ENCODE data around the gene TSPAN5. TPM values are rescaled to one million over a fixed set of nuclear protein-coding genes. Genes with fewer than 3 reads are reported as not detected.

Gene TSPAN5
- total RNA-seq, 2 experiments from 2014 or later, result 1.8 to 2.8 TPM

DNA sequence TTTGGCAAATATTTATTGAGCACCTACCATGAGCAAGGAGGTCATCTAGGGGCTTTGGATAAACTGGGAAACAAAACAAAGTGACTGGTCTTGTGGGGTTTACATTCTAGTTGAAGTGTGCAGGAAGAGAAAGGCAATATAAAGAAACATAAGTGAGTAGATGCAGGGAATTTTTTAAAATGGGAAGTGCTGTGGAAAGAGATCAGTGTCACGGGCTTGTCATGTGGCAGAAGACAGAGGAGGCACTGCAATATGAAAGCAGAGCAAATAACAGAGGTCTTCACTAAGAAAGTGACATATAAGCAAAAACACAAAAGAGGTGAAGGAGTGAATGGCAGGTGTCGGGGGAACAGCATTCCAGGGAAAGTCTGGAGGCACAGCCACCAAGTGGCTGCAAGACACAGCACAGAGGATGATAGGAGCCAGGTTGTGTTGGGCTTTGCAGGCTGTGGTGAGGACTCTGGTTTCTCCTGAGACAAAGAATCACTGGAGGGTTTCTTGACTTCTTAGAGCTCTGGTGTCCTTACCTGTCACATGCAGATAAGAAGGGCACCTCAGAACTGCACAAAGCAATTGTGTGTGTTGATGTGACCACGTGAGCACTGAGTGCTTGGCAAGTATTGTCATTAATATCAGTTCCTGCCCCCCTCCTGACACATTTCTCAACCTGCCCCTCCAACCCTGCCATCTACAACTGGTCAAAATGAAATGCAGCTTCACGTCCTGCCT, 143.5 kb downstream of the TSPAN5 start:
- H3K27ac ChIP-seq (ENCODE audit: low read depth in 1 of 2, low read length in 2 of 2), result no peak overlapping the region
- CTCF ChIA-PET, result no interaction called here
- no peak for ATAC-seq (ENCODE audit: poor library complexity)
- H3K4me3 ChIP-seq (ENCODE audit: low read length), result no peak overlapping the region
- no peak overlapping the region for H3K27ac Mint-ChIP-seq
- no peak overlapping the region for H3K4me3 Mint-ChIP-seq
- no peaks in the 10 kb centered on the region for H3K36me3 Mint-ChIP-seq (ENCODE audit: low read depth)
- intact Hi-C loops (cut with DNase I, micrococcal nuclease), result no loop called here
- peaks cover 21% of the 10 kb centered on the region for H3K4me1 ChIP-seq (ENCODE audit: insufficient read depth, low read length)
- no peaks in the 10 kb centered on the region for H3K36me3 ChIP-seq (ENCODE audit: insufficient read depth, low read length)
- TF ChIP-seq CTCF (IDR thresholded peaks at IDR 0.05), result no peak
- DNase-seq, result no peak
- H3K27me3 ChIP-seq (ENCODE audit: control insufficient read depth in 1 of 2, insufficient read depth in 2 of 2, low read length in 2 of 2), result no peaks in the 10 kb centered on the region
- POLR2A ChIA-PET, result interaction anchor here (0.7 kb wide), 1 partner anchor 143 kb away, joined by 3 read pairs; the partner anchor contains the start of gene TSPAN5
- H3K4me1 Mint-ChIP-seq (ENCODE audit: low read depth), result peaks cover 36% of the 10 kb centered on the region
- no peaks in the 10 kb centered on the region for H3K27me3 Mint-ChIP-seq
- no peaks in the 10 kb centered on the region for H3K9me3 Mint-ChIP-seq
- no peaks in the 10 kb centered on the region for H3K9me3 ChIP-seq (ENCODE audit: control insufficient read depth in 1 of 2, insufficient read depth in 1 of 2, low read length in 2 of 2)

GRCh38 chr4:98512918-98513317, 145.5 kb downstream of the TSPAN5 start:
- intact Hi-C loops (cut with DNase I, micrococcal nuclease), result no loop called here
- H3K9me3 ChIP-seq (ENCODE audit: control insufficient read depth in 1 of 2, insufficient read depth in 1 of 2, low read length in 2 of 2), result no peaks in the 10 kb centered on the region
- CTCF ChIA-PET, result no interaction called here
- Mint-ChIP-seq H3K27me3 (no peaks in the 10 kb centered on the region), H3K27ac (no peak overlapping the region), H3K36me3 (ENCODE audit: low read depth) (no peaks in the 10 kb centered on the region), H3K9me3 (no peaks in the 10 kb centered on the region), H3K4me3 (no peak overlapping the region), H3K4me1 (ENCODE audit: low read depth) (peaks cover 20% of the 10 kb centered on the region)
- no peaks in the 10 kb centered on the region for H3K36me3 ChIP-seq (ENCODE audit: insufficient read depth, low read length)
- H3K27me3 ChIP-seq (ENCODE audit: control insufficient read depth in 1 of 2, insufficient read depth in 2 of 2, low read length in 2 of 2), result no peaks in the 10 kb centered on the region
- POLR2A ChIA-PET, result no interaction called here
- H3K27ac ChIP-seq (ENCODE audit: low read depth in 1 of 2, low read length in 2 of 2), result no peak overlapping the region
- ATAC-seq (ENCODE audit: poor library complexity) (no peak), DNase-seq (no peak)
- H3K4me1 ChIP-seq (ENCODE audit: insufficient read depth, low read length), result peaks cover 11% of the 10 kb centered on the region
- no peak overlapping the region for H3K4me3 ChIP-seq (ENCODE audit: low read length)
- no peak for TF ChIP-seq CTCF (IDR thresholded peaks at IDR 0.05)

DNA sequence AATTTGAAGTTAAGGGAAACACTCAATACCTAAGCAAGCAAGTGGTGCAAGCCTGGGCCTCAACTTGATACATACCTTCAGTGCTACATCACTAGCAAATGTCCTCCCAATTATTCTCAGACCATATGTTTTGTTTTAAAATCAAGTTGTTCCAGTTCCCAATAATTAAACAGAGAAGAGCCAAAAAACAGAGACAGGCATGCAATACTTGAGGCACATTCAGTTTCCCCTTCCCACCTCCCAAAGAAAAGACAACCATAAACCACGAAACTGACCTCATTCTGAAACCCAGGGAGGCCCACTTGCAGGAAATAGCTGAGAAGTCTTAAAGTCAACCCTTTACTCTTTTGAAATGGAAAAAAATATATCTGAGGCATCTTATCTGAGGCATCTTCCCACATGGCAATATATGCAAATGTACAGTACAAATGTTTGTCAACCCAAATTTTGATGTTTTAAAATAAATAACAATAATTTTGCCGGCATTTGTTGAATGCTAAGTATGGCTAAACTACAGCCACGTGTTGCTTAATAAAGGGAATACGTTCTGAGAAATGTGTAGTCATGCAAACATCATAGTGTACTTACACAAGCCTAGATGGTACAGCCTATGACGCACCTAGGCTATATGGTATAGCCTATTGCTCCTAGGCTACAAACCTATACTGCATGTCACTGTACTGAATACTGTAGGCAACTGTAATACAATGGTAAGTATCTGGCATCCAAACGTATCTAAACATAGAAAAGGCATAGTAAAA, 147.5 kb downstream of the TSPAN5 start:
- ChIA-PET CTCF (interaction anchor here (0.6 kb wide), 1 partner anchor 23 kb away, joined by 5 read pairs; no protein-coding TSS in a partner anchor), POLR2A (no interaction called here)
- Mint-ChIP-seq H3K4me1 (ENCODE audit: low read depth) (peaks cover 19% of the 10 kb centered on the region), H3K4me3 (no peak overlapping the region), H3K27ac (no peak overlapping the region), H3K9me3 (no peaks in the 10 kb centered on the region), H3K27me3 (no peaks in the 10 kb centered on the region), H3K36me3 (ENCODE audit: low read depth) (peaks cover 9% of the 10 kb centered on the region)
- Histone ChIP-seq H3K36me3 (ENCODE audit: insufficient read depth, low read length) (no peaks in the 10 kb centered on the region), H3K9me3 (ENCODE audit: control insufficient read depth in 1 of 2, insufficient read depth in 1 of 2, low read length in 2 of 2) (no peaks in the 10 kb centered on the region), H3K27me3 (ENCODE audit: control insufficient read depth in 1 of 2, insufficient read depth in 2 of 2, low read length in 2 of 2) (no peaks in the 10 kb centered on the region), H3K4me3 (ENCODE audit: low read length) (no peak overlapping the region), H3K4me1 (ENCODE audit: insufficient read depth, low read length) (peaks cover 11% of the 10 kb centered on the region), H3K27ac (ENCODE audit: low read depth in 1 of 2, low read length in 2 of 2) (no peak overlapping the region)
- TF ChIP-seq CTCF (IDR thresholded peaks at IDR 0.05), result no peak
- DNase-seq (no peak), ATAC-seq (ENCODE audit: poor library complexity) (no peak)
- intact Hi-C loops (cut with DNase I, micrococcal nuclease), result no loop called here
